Erythroblast (primary cell): ENCODE results near the gene ZNF862.

Experiments
- DNase-seq, 2 experiments: peaks; one replicate each; lab custom pipeline; 2025; lab: John Stamatoyannopoulos, UW
- GATA1 ChIP-seq: IDR thresholded peaks from 2 replicates; pipeline ENCODE4 v1.6.1; 2011; ENCODE audit warnings: low read depth, mild to moderate bottlenecking, control low read depth, low read length, moderate library complexity
- POLR2A ChIP-seq: IDR thresholded peaks from 2 replicates; pipeline ENCODE4 v1.6.1; 2011; ENCODE audit warnings: mild to moderate bottlenecking, low read length

ZNF862 gene

GRCh38 chr7:149815661-149816266, 22.4 kb upstream of the ZNF862 start:
- TF ChIP-seq GATA1 (no peak), POLR2A (no peak)
- no peak for DNase-seq

GRCh38 chr7:149816267-149816751, 21.9 kb upstream of the ZNF862 start:
- no peak for DNase-seq
- no peak for TF ChIP-seq POLR2A
- no peak for TF ChIP-seq GATA1

GRCh38 chr7:149816794-149817193, 21.4 kb upstream of the ZNF862 start:
- TF ChIP-seq POLR2A (no peak), GATA1 (no peak)
- no peak for DNase-seq

GRCh38 chr7:149817301-149817771, 20.8 kb upstream of the ZNF862 start:
- DNase-seq: no peak
- TF ChIP-seq POLR2A (no peak), GATA1 (no peak)

- TF ChIP-seq GATA1: no peak
- TF ChIP-seq POLR2A: no peak
- no peak for DNase-seq
These were observed 20.2 kb upstream of the ZNF862 start for GRCh38 chr7:149817836-149818535.

GRCh38 chr7:149818536-149818840, 19.7 kb upstream of the ZNF862 start:
- TF ChIP-seq POLR2A: no peak
- no peak for TF ChIP-seq GATA1
- DNase-seq: no peak

- TF ChIP-seq POLR2A: no peak
- DNase-seq: no peak
These were observed 18.8 kb upstream of the ZNF862 start for GRCh38 chr7:149819141-149819960.

- TF ChIP-seq POLR2A (no peak), GATA1 (no peak)
- DNase-seq: no peak
These were observed 18.2 kb upstream of the ZNF862 start for GRCh38 chr7:149819961-149820340.

- TF ChIP-seq GATA1 (no peak), POLR2A (no peak)
- no peak for DNase-seq
These were observed 17.5 kb upstream of the ZNF862 start for GRCh38 chr7:149820622-149821190.

- DNase-seq: no peak
- TF ChIP-seq POLR2A (no peak), GATA1 (no peak)
These were observed 16.7 kb upstream of the ZNF862 start for GRCh38 chr7:149821191-149822148.

GRCh38 chr7:149822353-149822943, 15.7 kb upstream of the ZNF862 start:
- TF ChIP-seq POLR2A (no peak), GATA1 (no peak)
- DNase-seq: no peak

- TF ChIP-seq POLR2A: no peak
- TF ChIP-seq GATA1: no peak
- no peak for DNase-seq
These were observed 15.0 kb upstream of the ZNF862 start for GRCh38 chr7:149823191-149823630.

GRCh38 chr7:149823631-149824199, 14.5 kb upstream of the ZNF862 start:
- no peak for TF ChIP-seq POLR2A
- TF ChIP-seq GATA1: no peak
- DNase-seq: no peak

GRCh38 chr7:149824301-149824741, 13.9 kb upstream of the ZNF862 start:
- DNase-seq: no peak
- TF ChIP-seq GATA1: no peak
- no peak for TF ChIP-seq POLR2A
